ENCODE measurements around the gene UBE2R2.
"Not testable (repeated sequence)": the region's sequence is repeated elsewhere in the genome, so short reads cannot be mapped to it uniquely, and the experiment has no call there.

Gene UBE2R2

DNA sequence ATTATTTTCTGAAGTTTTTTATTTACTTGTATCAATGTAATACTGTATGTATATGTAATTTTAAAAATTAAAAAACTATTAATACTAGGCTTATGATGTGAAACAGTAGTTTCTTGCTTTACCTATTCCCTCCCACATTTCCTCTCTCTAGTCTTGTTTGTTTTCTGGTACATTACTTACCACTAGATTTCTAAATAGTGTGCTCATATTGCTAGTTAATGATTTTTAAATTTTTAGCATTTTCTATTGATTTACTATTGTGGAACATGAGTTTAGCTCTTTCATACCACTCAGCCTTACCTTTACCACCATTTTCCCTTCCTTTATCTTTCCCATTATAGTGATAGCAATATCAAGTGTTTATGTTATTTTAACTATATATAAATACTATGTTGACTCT is 39.3 kb downstream of the UBE2R2 start:
- CTCF ChIA-PET, result interaction anchor here (0.6 to 2.4 kb wide), 3 partner anchors 17 to 166 kb away, joined by 3 to 16 read pairs (median 5); no protein-coding TSS in a partner anchor
- Histone ChIP-seq H3K27ac (ENCODE audit: extremely low read depth, low read depth, low read length) (no peak overlapping the region), H3K36me3 (ENCODE audit: control insufficient read depth in 2 of 2, insufficient read depth in 1 of 2, low read length in 2 of 2) (peaks cover 0 to 5% of the 10 kb centered on the region in 2 experiments; a peak in 1 of 3 replicates), H3K9me3 (ENCODE audit: control insufficient read depth, insufficient read depth, low read depth, low read length) (no peaks in the 10 kb centered on the region), H3K4me3 (ENCODE audit: low read depth, low read length) (no peak overlapping the region), H3K4me1 (ENCODE audit: control insufficient read depth, insufficient read depth, low read length) (peaks cover 5% of the 10 kb centered on the region; the same call in 1 of the 2 replicates)
- POLR2A ChIA-PET, result no interaction called here
- TF ChIP-seq EGR2 (tag by site-specific recombination; IDR thresholded peaks at IDR 0.05; ENCODE audit: low read depth), result no peak
- TF ChIP-seq, protein P1, sequence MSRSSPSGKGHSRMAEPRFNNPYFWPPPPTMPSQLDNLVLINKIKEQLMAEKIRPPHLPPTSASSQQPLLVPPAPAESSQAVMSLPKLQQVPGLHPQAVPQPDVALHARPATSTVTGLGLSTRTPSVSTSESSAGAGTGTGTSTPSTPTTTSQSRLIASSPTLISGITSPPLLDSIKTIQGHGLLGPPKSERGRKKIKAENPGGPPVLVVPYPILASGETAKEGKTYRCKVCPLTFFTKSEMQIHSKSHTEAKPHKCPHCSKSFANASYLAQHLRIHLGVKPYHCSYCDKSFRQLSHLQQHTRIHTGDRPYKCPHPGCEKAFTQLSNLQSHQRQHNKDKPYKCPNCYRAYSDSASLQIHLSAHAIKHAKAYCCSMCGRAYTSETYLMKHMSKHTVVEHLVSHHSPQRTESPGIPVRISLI (tag by site-specific recombination; IDR thresholded peaks at IDR 0.05), result no peak
- no peak for TF ChIP-seq ZBTB1 (tag by site-specific recombination; IDR thresholded peaks at IDR 0.05)
- no peak for TF ChIP-seq ZNF146 (tag by site-specific recombination; IDR thresholded peaks at IDR 0.05)
- TF ChIP-seq ZNF544 (tag by site-specific recombination; IDR thresholded peaks at IDR 0.05), result no peak

DNA sequence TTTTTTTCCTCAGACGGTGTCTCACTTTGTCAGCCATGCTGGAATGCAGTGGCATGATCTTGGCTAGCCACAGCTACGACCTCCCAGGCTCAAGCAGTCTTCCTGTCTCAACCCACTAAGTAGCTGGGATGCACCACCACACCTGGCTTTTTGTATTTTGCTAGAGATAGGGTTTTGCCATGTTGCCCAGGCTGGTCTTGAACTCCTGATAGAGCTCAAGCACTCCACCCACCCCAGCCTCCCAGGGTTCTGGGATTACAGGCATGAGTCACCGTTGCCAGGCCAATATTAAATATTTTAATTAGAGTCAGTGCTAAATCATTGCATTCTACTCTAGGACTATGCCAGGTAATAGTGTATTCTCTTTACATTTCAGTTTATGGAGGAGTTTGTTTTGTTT is 41.5 kb downstream of the UBE2R2 start:
- Histone ChIP-seq H3K27ac (ENCODE audit: extremely low read depth, low read depth, low read length) (no peak overlapping the region), H3K4me3 (ENCODE audit: low read depth, low read length) (no peak overlapping the region), H3K4me1 (ENCODE audit: control insufficient read depth, insufficient read depth, low read length) (peaks cover 5% of the 10 kb centered on the region; the same call in 1 of the 2 replicates), H3K9me3 (ENCODE audit: control insufficient read depth, insufficient read depth, low read depth, low read length) (no peaks in the 10 kb centered on the region), H3K36me3 (ENCODE audit: control insufficient read depth in 2 of 2, insufficient read depth in 1 of 2, low read length in 2 of 2) (peaks cover 0 to 5% of the 10 kb centered on the region in 2 experiments; a peak in 1 of 3 replicates)
- TF ChIP-seq GLI2 (tag by site-specific recombination; IDR thresholded peaks at IDR 0.05; ENCODE audit: borderline replicate concordance, low read depth) (no peak), GLIS1 (tag by site-specific recombination; IDR thresholded peaks at IDR 0.05) (0 out of 2 replicates have a peak, but pooled peaks have one; percentile 16)
- ChIA-PET CTCF (interaction anchor here (0.6 to 2.3 kb wide), 4 partner anchors 10 to 79 kb away, joined by 3 to 6 read pairs (median 4); no protein-coding TSS in a partner anchor), POLR2A (interaction anchor here (0.5 to 1.3 kb wide), 4 partner anchors 10 to 1258 kb away, joined by 3 to 4 read pairs (median 4); no protein-coding TSS in a partner anchor)

DNA sequence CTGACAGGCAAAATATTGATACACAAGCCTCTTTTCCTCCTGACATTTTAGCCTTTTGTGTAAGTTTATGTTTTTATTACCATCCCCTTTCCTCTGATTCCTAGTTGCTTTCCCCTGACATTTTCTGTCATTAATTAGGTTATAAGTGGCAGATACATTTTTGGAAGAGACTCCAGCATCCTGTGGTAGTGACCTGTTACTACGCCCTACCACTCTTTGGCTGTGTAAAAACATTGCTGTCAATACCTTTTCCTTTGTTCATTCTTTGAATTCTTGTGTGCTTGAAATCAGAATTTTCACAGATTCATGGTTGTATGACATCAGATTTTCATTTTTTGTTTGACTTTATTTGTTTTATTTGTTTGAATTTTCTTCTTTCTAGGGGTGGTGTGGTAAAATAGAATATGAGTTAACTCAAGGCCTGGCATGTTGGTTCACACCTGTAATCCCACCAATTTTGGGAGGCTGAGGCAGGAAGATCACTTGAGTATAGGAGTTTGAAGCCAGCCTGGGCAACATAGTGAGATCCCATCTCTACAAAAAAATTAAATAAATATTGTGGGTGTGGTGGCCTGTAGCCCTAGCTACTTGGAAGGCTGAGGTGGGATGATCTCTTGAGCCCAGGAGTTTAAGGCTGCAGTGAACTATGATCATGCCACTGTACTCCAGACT is 43.4 kb downstream of the UBE2R2 start:
- TF ChIP-seq, protein P1 (tag by site-specific recombination; IDR thresholded peaks at IDR 0.05), result no peak
- no peak for TF ChIP-seq REPIN1 (tag by site-specific recombination; IDR thresholded peaks at IDR 0.05; ENCODE audit: low read depth)
- peak; percentile 77; the same call in 1 of the 2 replicates for TF ChIP-seq ZNF121 (tag by site-specific recombination; IDR thresholded peaks at IDR 0.05)
- TF ChIP-seq ZNF157 (tag by site-specific recombination; IDR thresholded peaks at IDR 0.05), result no peak
- Histone ChIP-seq H3K27ac (ENCODE audit: extremely low read depth, low read depth, low read length) (no peak overlapping the region), H3K36me3 (ENCODE audit: control insufficient read depth in 2 of 2, insufficient read depth in 1 of 2, low read length in 2 of 2) (peaks cover 0 to 5% of the 10 kb centered on the region in 2 experiments; a peak in 2 of 3 replicates), H3K4me3 (ENCODE audit: low read depth, low read length) (no peak overlapping the region), H3K4me1 (ENCODE audit: control insufficient read depth, insufficient read depth, low read length) (peaks cover 5% of the 10 kb centered on the region; the same call in 1 of the 2 replicates), H3K9me3 (ENCODE audit: control insufficient read depth, insufficient read depth, low read depth, low read length) (no peaks in the 10 kb centered on the region)
- ChIA-PET POLR2A (interaction anchor here (0.7 kb wide), 1 partner anchor 395 kb away, joined by 4 read pairs; no protein-coding TSS in a partner anchor), CTCF (interaction anchor here (0.6 kb wide), 1 partner anchor 1383 kb away, joined by 4 read pairs; no protein-coding TSS in a partner anchor)

- H3K36me3 ChIP-seq (ENCODE audit: control insufficient read depth in 2 of 2, insufficient read depth in 1 of 2, low read length in 2 of 2), result peaks cover 0 to 5% of the 10 kb centered on the region in 2 experiments; a peak in 2 of 3 replicates
- POLR2A ChIA-PET, result no interaction called here
Measured at GRCh38 chr9:33861917-33862453, 45.0 kb downstream of the UBE2R2 start.

DNA sequence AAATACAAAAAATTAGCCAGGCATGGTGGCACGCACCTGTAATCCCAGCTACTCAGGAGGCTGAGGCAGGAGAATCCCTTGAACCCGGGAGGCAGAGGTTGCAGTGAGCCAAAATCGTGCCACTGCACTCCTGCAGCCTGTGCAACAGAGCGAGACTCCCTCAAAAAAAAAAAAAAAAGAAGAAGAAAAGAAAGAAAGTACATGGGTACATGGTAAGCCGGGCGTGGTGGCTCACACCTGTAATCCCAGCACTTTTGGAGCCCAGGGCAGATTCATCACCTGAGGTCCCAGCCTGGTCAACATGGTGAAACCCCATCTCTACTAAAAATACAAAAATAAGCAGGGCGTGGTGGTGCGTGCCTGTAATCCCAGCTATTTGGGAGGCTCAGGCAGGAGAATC is 46.1 kb downstream of the UBE2R2 start:
- H3K36me3 ChIP-seq (ENCODE audit: control insufficient read depth in 2 of 2, insufficient read depth in 1 of 2, low read length in 2 of 2); H3K4me1 ChIP-seq (ENCODE audit: control insufficient read depth, insufficient read depth, low read length); H3K4me3 ChIP-seq (ENCODE audit: low read depth, low read length); H3K27ac ChIP-seq (ENCODE audit: extremely low read depth, low read depth, low read length); H3K9me3 ChIP-seq (ENCODE audit: control insufficient read depth, insufficient read depth, low read depth, low read length): not testable (repeated sequence)
- POLR2A ChIA-PET, result interaction anchor here (0.6 kb wide), 1 partner anchor 171 kb away, joined by 6 read pairs; no protein-coding TSS in a partner anchor
- CTCF ChIA-PET, result interaction anchor here (0.6 kb wide), 1 partner anchor 33 kb away, joined by 4 read pairs; no protein-coding TSS in a partner anchor

More at GRCh38 chr9:33861917-33862453, 45.0 kb downstream of the UBE2R2 start:
- CTCF ChIA-PET, result interaction anchor here (1.2 kb wide), 1 partner anchor 28 kb away, joined by 3 read pairs; no protein-coding TSS in a partner anchor
- Histone ChIP-seq H3K4me1 (ENCODE audit: control insufficient read depth, insufficient read depth, low read length) (no peaks in the 10 kb centered on the region), H3K27ac (ENCODE audit: extremely low read depth, low read depth, low read length) (no peak overlapping the region), H3K4me3 (ENCODE audit: low read depth, low read length) (no peak overlapping the region), H3K9me3 (ENCODE audit: control insufficient read depth, insufficient read depth, low read depth, low read length) (no peaks in the 10 kb centered on the region)
- no peak for TF ChIP-seq KLF9 (tag by site-specific recombination; IDR thresholded peaks at IDR 0.05; ENCODE audit: low read depth)
- TF ChIP-seq ZSCAN23 (tag by site-specific recombination; IDR thresholded peaks at IDR 0.05), result no peak
- no peak for TF ChIP-seq ZBTB17 (tag by site-specific recombination; IDR thresholded peaks at IDR 0.05)
- TF ChIP-seq PRDM4 (tag by site-specific recombination; IDR thresholded peaks at IDR 0.05), result no peak
- no peak for TF ChIP-seq ZNF660 (tag by site-specific recombination; IDR thresholded peaks at IDR 0.05)
- no peak for TF ChIP-seq BCL11B (tag by site-specific recombination; IDR thresholded peaks at IDR 0.05; ENCODE audit: low read depth)
- TF ChIP-seq ZNF596 (tag by site-specific recombination; IDR thresholded peaks at IDR 0.05), result no peak
- no peak for TF ChIP-seq SCRT2 (tag by site-specific recombination; IDR thresholded peaks at IDR 0.05)
- no peak for TF ChIP-seq FEZF1 (tag by site-specific recombination; IDR thresholded peaks at IDR 0.05)
- no peak for TF ChIP-seq ZNF146 (tag by site-specific recombination; IDR thresholded peaks at IDR 0.05)
